ENCODE measurements around the gene PNKD.

PNKD gene

GRCh38 chr2:218317835-218318234 lies 47.5 kb downstream of the PNKD start:
- no peak for DNase-seq (ENCODE audit: low read depth in 2 of 2)

- DNase-seq (ENCODE audit: low read depth in 2 of 2): no peak
These were observed 47.9 kb downstream of the PNKD start for GRCh38 chr2:218318241-218318640.

- no peak for DNase-seq (ENCODE audit: low read depth in 2 of 2)
These were observed 49.6 kb downstream of the PNKD start for GRCh38 chr2:218319813-218320365.

GRCh38 chr2:218320704-218321336 lies 50.5 kb downstream of the PNKD start:
- no peak for DNase-seq (ENCODE audit: low read depth in 2 of 2)

- peak; percentile 48 to 49 for DNase-seq (ENCODE audit: low read depth in 2 of 2)
These were observed 52.6 kb downstream of the PNKD start for GRCh38 chr2:218322768-218323525.

- peak; percentile 54 to 56 for DNase-seq (ENCODE audit: low read depth in 2 of 2)
These were observed 53.5 kb downstream of the PNKD start for GRCh38 chr2:218323526-218324472.

- DNase-seq (ENCODE audit: low read depth in 2 of 2): no peak
These were observed 55.3 kb downstream of the PNKD start for GRCh38 chr2:218325566-218326160.

GRCh38 chr2:218326315-218326714 lies 56.0 kb downstream of the PNKD start:
- DNase-seq (ENCODE audit: low read depth in 2 of 2): no peak

GRCh38 chr2:218327451-218328210 lies 57.3 kb downstream of the PNKD start:
- no peak for DNase-seq (ENCODE audit: low read depth in 2 of 2)

GRCh38 chr2:218328294-218328693 lies 58.0 kb downstream of the PNKD start:
- no peak for DNase-seq (ENCODE audit: low read depth in 2 of 2)

GRCh38 chr2:218329027-218329825 lies 58.9 kb downstream of the PNKD start:
- DNase-seq (ENCODE audit: low read depth in 2 of 2): no peak

GRCh38 chr2:218329826-218330593 lies 59.7 kb downstream of the PNKD start:
- no peak for DNase-seq (ENCODE audit: low read depth in 2 of 2)

- no peak for DNase-seq (ENCODE audit: low read depth in 2 of 2)
These were observed 61.4 kb downstream of the PNKD start for GRCh38 chr2:218331745-218332144.

- no peak for DNase-seq (ENCODE audit: low read depth in 2 of 2)
These were observed 62.0 kb downstream of the PNKD start for GRCh38 chr2:218332288-218332687.

- DNase-seq (ENCODE audit: low read depth in 2 of 2): no peak
These were observed 62.8 kb downstream of the PNKD start for GRCh38 chr2:218332920-218333645.

GRCh38 chr2:218334531-218334930 lies 64.2 kb downstream of the PNKD start:
- DNase-seq (ENCODE audit: low read depth in 2 of 2): no peak

GRCh38 chr2:218340656-218341055 lies 70.3 kb downstream of the PNKD start:
- DNase-seq (ENCODE audit: low read depth in 2 of 2): no peak

- no peak for DNase-seq (ENCODE audit: low read depth in 2 of 2)
These were observed 71.1 kb downstream of the PNKD start for GRCh38 chr2:218341381-218341780.

GRCh38 chr2:218342837-218343236 lies 72.5 kb downstream of the PNKD start:
- DNase-seq (ENCODE audit: low read depth in 2 of 2): no peak
